ENCODE data around the gene ETS2. TPM values are rescaled to one million over a fixed set of nuclear protein-coding genes. Genes with fewer than 3 reads are reported as not detected.

ETS2 gene
- total RNA-seq, 3 donors from 2014 or later (not counting 1 experiment from before 2014, with no cell fraction given): 10.6 to 36.9 (median 18.5) TPM

GRCh38 chr21:38793926-38794713 lies 11.6 kb upstream of the ETS2 start:
- no peaks in the 10 kb centered on the region for H3K36me3 Mint-ChIP-seq

GRCh38 chr21:38794978-38795377 lies 10.8 kb upstream of the ETS2 start:
- H3K4me1 Mint-ChIP-seq: peaks cover 0 to 4% of the 10 kb centered on the region in 2 donors
- Histone ChIP-seq H3K4me3 (ENCODE audit: low read length) (no peak overlapping the region), H3K27me3 (ENCODE audit: control insufficient read depth, insufficient read depth, low read length) (no peaks in the 10 kb centered on the region), H3K9me3 (ENCODE audit: control insufficient read depth, insufficient read depth, low read length) (no peaks in the 10 kb centered on the region), H3K36me3 (ENCODE audit: control insufficient read depth, insufficient read depth, low read length) (no peaks in the 10 kb centered on the region), H3K4me1 (ENCODE audit: control insufficient read depth, insufficient read depth, low read length) (no peaks in the 10 kb centered on the region), H3K27ac (ENCODE audit: low read length) (no peak overlapping the region)
- no peak for TF ChIP-seq CTCF (IDR thresholded peaks at IDR 0.05)
- 82% methylated on average over 6 of the region's 6 CpGs for WGBS (ENCODE audit: insufficient coverage)
- H3K27me3 Mint-ChIP-seq (ENCODE audit: low read depth in 2 of 2): peaks cover 20 to 30% of the 10 kb centered on the region in 2 donors
- H3K4me3 Mint-ChIP-seq: no peak overlapping the region
- no peak overlapping the region for H3K27ac Mint-ChIP-seq
- ATAC-seq: no peak
- DNase-seq: no peak
- no peaks in the 10 kb centered on the region for H3K9me3 Mint-ChIP-seq
- intact Hi-C loops (cut with micrococcal nuclease): no loop called here
- H3K36me3 Mint-ChIP-seq: no peaks in the 10 kb centered on the region

More at GRCh38 chr21:38793926-38794713, 11.6 kb upstream of the ETS2 start:
- Mint-ChIP-seq H3K27ac (no peak overlapping the region), H3K27me3 (ENCODE audit: low read depth in 2 of 2) (peaks cover 17 to 27% of the 10 kb centered on the region in 2 donors), H3K4me1 (peaks cover 0 to 4% of the 10 kb centered on the region in 2 donors), H3K9me3 (no peaks in the 10 kb centered on the region), H3K4me3 (no peak overlapping the region)
- H3K27me3 ChIP-seq (ENCODE audit: control insufficient read depth, insufficient read depth, low read length): no peaks in the 10 kb centered on the region
- H3K4me3 ChIP-seq (ENCODE audit: low read length): no peak overlapping the region
- intact Hi-C loops (cut with micrococcal nuclease): no loop called here
- WGBS (ENCODE audit: insufficient coverage): 80% methylated on average over 16 of the region's 16 CpGs
- no peak for TF ChIP-seq CTCF (IDR thresholded peaks at IDR 0.05)
- ATAC-seq (no peak), DNase-seq (no peak)
- H3K27ac ChIP-seq (ENCODE audit: low read length): no peak overlapping the region
- H3K36me3 ChIP-seq (ENCODE audit: control insufficient read depth, insufficient read depth, low read length): no peaks in the 10 kb centered on the region
- no peaks in the 10 kb centered on the region for H3K4me1 ChIP-seq (ENCODE audit: control insufficient read depth, insufficient read depth, low read length)
- no peaks in the 10 kb centered on the region for H3K9me3 ChIP-seq (ENCODE audit: control insufficient read depth, insufficient read depth, low read length)

- no peak for ATAC-seq
Measured at GRCh38 chr21:38795475-38795874, 10.3 kb upstream of the ETS2 start.

More at GRCh38 chr21:38795475-38795874, 10.3 kb upstream of the ETS2 start:
- H3K27me3 Mint-ChIP-seq (ENCODE audit: low read depth in 2 of 2): peaks cover 20 to 34% of the 10 kb centered on the region in 2 donors
- Histone ChIP-seq H3K27me3 (ENCODE audit: control insufficient read depth, insufficient read depth, low read length) (no peaks in the 10 kb centered on the region), H3K36me3 (ENCODE audit: control insufficient read depth, insufficient read depth, low read length) (no peaks in the 10 kb centered on the region), H3K9me3 (ENCODE audit: control insufficient read depth, insufficient read depth, low read length) (no peaks in the 10 kb centered on the region), H3K27ac (ENCODE audit: low read length) (no peak overlapping the region), H3K4me1 (ENCODE audit: control insufficient read depth, insufficient read depth, low read length) (no peaks in the 10 kb centered on the region), H3K4me3 (ENCODE audit: low read length) (no peak overlapping the region)
- DNase-seq: no peak
- H3K9me3 Mint-ChIP-seq: no peaks in the 10 kb centered on the region
- WGBS (ENCODE audit: insufficient coverage): 87% methylated on average over 8 of the region's 8 CpGs
- TF ChIP-seq CTCF (IDR thresholded peaks at IDR 0.05): no peak
- no peaks in the 10 kb centered on the region for H3K36me3 Mint-ChIP-seq
- H3K4me3 Mint-ChIP-seq: no peak overlapping the region
- intact Hi-C loops (cut with micrococcal nuclease): no loop called here
- H3K27ac Mint-ChIP-seq: no peak overlapping the region
- H3K4me1 Mint-ChIP-seq: peaks cover 0 to 4% of the 10 kb centered on the region in 2 donors
